ENCODE results near the gene CHMP2A. TPM values are rescaled to one million over a fixed set of nuclear protein-coding genes. Genes with fewer than 3 reads are reported as not detected.

The CHMP2A gene
- total RNA-seq, 2 experiments from 2014 or later: 60.5 to 62.4 TPM

DNA sequence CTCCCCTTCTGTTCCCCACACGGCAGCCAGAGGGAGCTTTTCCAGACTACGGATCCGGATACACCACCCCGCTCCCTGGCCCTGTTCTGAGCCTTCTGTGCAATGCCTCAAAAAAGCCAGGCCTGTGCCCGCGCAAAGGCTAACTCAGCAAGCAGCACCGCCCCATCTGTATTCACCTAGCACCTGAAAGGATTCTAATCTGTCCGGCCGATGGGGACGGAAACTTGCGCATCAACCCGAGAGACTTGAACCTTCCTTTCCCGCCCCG, 35.9 kb downstream of the CHMP2A start:
- Mint-ChIP-seq H3K4me1 (ENCODE audit: low read depth) (peaks cover 48% of the 10 kb centered on the region), H3K9me3 (no peaks in the 10 kb centered on the region), H3K27ac (peak overlapping the region; percentile 98), H3K4me3 (peak overlapping the region; percentile 99), H3K36me3 (ENCODE audit: low read depth) (peaks cover 29% of the 10 kb centered on the region), H3K27me3 (no peaks in the 10 kb centered on the region)
- Histone ChIP-seq H3K27ac (ENCODE audit: low read depth in 1 of 2, low read length in 2 of 2) (peak overlapping the region; percentile 87 to 95), H3K36me3 (ENCODE audit: insufficient read depth, low read length) (peaks cover 19% of the 10 kb centered on the region), H3K27me3 (ENCODE audit: control insufficient read depth in 1 of 2, insufficient read depth in 2 of 2, low read length in 2 of 2) (no peaks in the 10 kb centered on the region), H3K9me3 (ENCODE audit: control insufficient read depth in 1 of 2, insufficient read depth in 1 of 2, low read length in 2 of 2) (no peaks in the 10 kb centered on the region), H3K4me1 (ENCODE audit: insufficient read depth, low read length) (peaks cover 57% of the 10 kb centered on the region), H3K4me3 (ENCODE audit: low read length) (peak overlapping the region; percentile 86)
- intact Hi-C loops (cut with DNase I, micrococcal nuclease): loop anchor here (1.0 to 5.0 kb wide), 7 partner anchors 25 to 212 kb away; partner anchors contain the start of genes TRIM28 (in 2 of the 2), ERVK3-1 (in 1 of the 2) and ZSCAN22 (in 1 of the 2)
- CTCF ChIA-PET: interaction anchor here (1.1 to 4.7 kb wide), 12 partner anchors 18 to 156 kb away, joined by 3 to 60 read pairs (median 8); partner anchors contain the start of genes CHMP2A, TRIM28, UBE2M and ZNF324B
- DNase-seq (peak in 13 of 14 experiments; percentile 26 to 78 (median 43)), ATAC-seq (ENCODE audit: poor library complexity) (peak; percentile 25)
- TF ChIP-seq, protein P1, sequence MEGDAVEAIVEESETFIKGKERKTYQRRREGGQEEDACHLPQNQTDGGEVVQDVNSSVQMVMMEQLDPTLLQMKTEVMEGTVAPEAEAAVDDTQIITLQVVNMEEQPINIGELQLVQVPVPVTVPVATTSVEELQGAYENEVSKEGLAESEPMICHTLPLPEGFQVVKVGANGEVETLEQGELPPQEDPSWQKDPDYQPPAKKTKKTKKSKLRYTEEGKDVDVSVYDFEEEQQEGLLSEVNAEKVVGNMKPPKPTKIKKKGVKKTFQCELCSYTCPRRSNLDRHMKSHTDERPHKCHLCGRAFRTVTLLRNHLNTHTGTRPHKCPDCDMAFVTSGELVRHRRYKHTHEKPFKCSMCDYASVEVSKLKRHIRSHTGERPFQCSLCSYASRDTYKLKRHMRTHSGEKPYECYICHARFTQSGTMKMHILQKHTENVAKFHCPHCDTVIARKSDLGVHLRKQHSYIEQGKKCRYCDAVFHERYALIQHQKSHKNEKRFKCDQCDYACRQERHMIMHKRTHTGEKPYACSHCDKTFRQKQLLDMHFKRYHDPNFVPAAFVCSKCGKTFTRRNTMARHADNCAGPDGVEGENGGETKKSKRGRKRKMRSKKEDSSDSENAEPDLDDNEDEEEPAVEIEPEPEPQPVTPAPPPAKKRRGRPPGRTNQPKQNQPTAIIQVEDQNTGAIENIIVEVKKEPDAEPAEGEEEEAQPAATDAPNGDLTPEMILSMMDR (IDR thresholded peaks at IDR 0.05): no peak
- POLR2A ChIA-PET: interaction anchor here (1.0 to 3.5 kb wide), 12 partner anchors 17 to 336 kb away, joined by 4 to 56 read pairs (median 15); partner anchors contain the start of genes CHMP2A, MZF1, TRIM28 and UBE2M

DNA sequence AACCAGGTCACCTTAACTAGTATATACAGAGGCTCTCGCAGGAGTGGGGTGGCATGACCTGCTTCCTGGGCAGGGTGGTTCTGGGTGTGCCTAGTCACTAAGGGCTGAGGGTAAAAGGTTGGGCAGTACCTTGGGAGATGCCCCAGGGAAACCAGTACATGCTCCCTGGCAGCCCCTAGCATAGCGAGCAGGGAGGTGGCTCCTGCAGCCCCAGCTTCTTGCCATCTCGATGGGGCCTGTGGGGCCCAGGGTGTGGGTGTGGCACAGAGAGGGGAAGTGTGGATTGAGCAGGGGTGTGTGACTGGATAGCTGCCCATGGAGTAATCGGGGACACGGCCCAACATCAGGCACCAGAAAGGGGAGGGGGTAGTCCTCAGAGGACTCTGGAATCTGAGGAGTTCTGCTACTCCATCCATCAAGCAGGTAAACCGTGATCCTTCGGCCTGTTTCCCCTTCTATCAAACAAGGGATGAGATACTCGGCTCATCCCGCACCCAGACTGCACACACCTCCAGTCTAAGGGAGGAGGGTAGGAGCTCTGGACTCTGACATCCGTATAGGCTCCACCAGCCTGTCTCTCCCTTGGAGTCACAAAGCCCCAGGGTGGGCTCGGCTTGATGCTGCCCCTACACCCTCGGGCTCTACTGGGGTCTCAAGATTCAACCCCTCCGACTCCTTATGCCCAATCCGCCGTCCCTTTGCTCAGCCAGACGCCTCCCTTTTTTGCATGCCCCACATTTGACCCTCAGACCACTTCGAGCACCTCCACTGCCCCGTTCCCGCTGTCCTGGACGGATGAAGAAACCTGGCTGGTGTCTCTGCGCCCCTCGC, 36.4 kb downstream of the CHMP2A start:
- Mint-ChIP-seq H3K9me3 (no peaks in the 10 kb centered on the region), H3K27ac (peak overlapping the region; percentile 98), H3K36me3 (ENCODE audit: low read depth) (peaks cover 30% of the 10 kb centered on the region), H3K4me3 (peak overlapping the region; percentile 99), H3K4me1 (ENCODE audit: low read depth) (peaks cover 53% of the 10 kb centered on the region), H3K27me3 (no peaks in the 10 kb centered on the region)
- peak overlapping the region; percentile 86 for H3K4me3 ChIP-seq (ENCODE audit: low read length)
- H3K36me3 ChIP-seq (ENCODE audit: insufficient read depth, low read length): peaks cover 19% of the 10 kb centered on the region
- intact Hi-C loops (cut with DNase I, micrococcal nuclease): loop anchor here (1.0 to 5.0 kb wide), 7 partner anchors 26 to 211 kb away; partner anchors contain the start of genes TRIM28 (in 2 of the 2), ERVK3-1 (in 1 of the 2) and ZSCAN22 (in 1 of the 2)
- peaks cover 61% of the 10 kb centered on the region for H3K4me1 ChIP-seq (ENCODE audit: insufficient read depth, low read length)
- CTCF ChIA-PET: interaction anchor here (1.1 to 4.7 kb wide), 12 partner anchors 18 to 156 kb away, joined by 3 to 60 read pairs (median 8); partner anchors contain the start of genes CHMP2A, TRIM28, UBE2M and ZNF324B
- no peak for ATAC-seq (ENCODE audit: poor library complexity)
- no peaks in the 10 kb centered on the region for H3K9me3 ChIP-seq (ENCODE audit: control insufficient read depth in 1 of 2, insufficient read depth in 1 of 2, low read length in 2 of 2)
- POLR2A ChIA-PET: interaction anchor here (0.7 to 3.5 kb wide), 12 partner anchors 17 to 335 kb away, joined by 3 to 56 read pairs (median 10); partner anchors contain the start of genes MZF1, TRIM28, UBE2M and ZNF274
- no peaks in the 10 kb centered on the region for H3K27me3 ChIP-seq (ENCODE audit: control insufficient read depth in 1 of 2, insufficient read depth in 2 of 2, low read length in 2 of 2)
- TF ChIP-seq, protein P1 (IDR thresholded peaks at IDR 0.05): no peak
- DNase-seq: no peak
- peak overlapping the region; percentile 87 to 95 for H3K27ac ChIP-seq (ENCODE audit: low read depth in 1 of 2, low read length in 2 of 2)

DNA sequence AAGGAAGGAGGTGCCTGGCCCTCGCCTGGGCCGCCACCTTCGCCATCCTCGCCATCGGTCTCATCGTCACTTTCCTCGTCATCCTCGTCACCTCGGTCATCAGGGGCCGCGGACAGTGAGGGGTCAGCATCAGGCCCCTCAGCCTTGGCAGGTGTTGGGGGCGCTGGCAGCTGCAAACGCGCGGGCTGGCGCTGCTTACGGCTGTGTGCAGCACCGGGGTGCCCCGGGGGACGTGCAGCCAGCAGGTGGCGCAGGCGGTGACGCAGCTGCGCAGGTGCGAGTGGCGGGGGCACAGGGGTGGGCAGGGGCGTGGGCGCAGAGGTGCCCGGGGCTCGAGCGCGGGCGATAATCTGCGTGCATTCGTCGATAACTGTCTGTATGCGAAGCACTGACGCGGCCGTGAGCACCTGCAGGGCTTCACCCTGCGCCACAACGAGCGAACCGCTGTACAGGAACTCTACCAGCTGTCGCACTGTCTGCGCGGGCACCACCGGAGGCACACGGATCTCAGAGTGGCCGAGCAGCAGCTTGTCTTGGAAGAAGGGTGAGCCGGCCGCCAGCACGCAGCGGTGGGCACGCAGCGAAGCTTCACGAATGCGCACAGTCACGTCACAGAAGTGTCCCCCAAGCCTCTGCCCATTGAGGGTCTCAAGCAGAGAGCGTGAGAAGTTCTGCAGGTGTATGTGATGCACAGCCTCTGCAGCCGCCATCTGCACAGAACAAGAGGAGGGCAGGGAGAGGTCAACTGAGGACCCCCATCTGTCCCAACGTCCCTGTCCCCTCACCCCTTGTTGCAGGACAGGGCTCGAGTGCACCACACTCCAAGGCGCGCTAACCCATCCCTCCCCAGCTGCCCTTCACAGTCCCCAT, 37.7 kb downstream of the CHMP2A start:
- H3K9me3 Mint-ChIP-seq: no peaks in the 10 kb centered on the region
- peaks cover 30% of the 10 kb centered on the region for H3K36me3 Mint-ChIP-seq (ENCODE audit: low read depth)
- TF ChIP-seq, protein P1 (IDR thresholded peaks at IDR 0.05): peak; percentile 16
- H3K9me3 ChIP-seq (ENCODE audit: control insufficient read depth in 1 of 2, insufficient read depth in 1 of 2, low read length in 2 of 2): no peaks in the 10 kb centered on the region
- H3K27ac ChIP-seq (ENCODE audit: low read depth in 1 of 2, low read length in 2 of 2): no peak overlapping the region
- H3K36me3 ChIP-seq (ENCODE audit: insufficient read depth, low read length): peaks cover 19% of the 10 kb centered on the region
- ATAC-seq (ENCODE audit: poor library complexity) (no peak), DNase-seq (no peak)
- POLR2A ChIA-PET: interaction anchor here (0.8 to 1.9 kb wide), 2 partner anchors 26 to 59 kb away, joined by 3 to 5 read pairs; no protein-coding TSS in a partner anchor
- CTCF ChIA-PET: interaction anchor here (4.7 kb wide), 1 partner anchor 64 kb away, joined by 60 read pairs; no protein-coding TSS in a partner anchor
- intact Hi-C loops (cut with DNase I, micrococcal nuclease): loop anchor here in 1 of 2 experiments (5.0 kb wide), 2 partner anchors 190 to 210 kb away; partner anchors contain the start of genes ERVK3-1 and ZSCAN22
- H3K27ac Mint-ChIP-seq: no peak overlapping the region
- no peak overlapping the region for H3K4me3 Mint-ChIP-seq
- peaks cover 64% of the 10 kb centered on the region for H3K4me1 ChIP-seq (ENCODE audit: insufficient read depth, low read length)
- no peak overlapping the region for H3K4me3 ChIP-seq (ENCODE audit: low read length)
- no peaks in the 10 kb centered on the region for H3K27me3 ChIP-seq (ENCODE audit: control insufficient read depth in 1 of 2, insufficient read depth in 2 of 2, low read length in 2 of 2)
- peaks cover 53% of the 10 kb centered on the region for H3K4me1 Mint-ChIP-seq (ENCODE audit: low read depth)
- no peaks in the 10 kb centered on the region for H3K27me3 Mint-ChIP-seq
